ENCODE data around the gene POGZ. TPM values are rescaled to one million over a fixed set of nuclear protein-coding genes. Genes with fewer than 3 reads are reported as not detected.
A peak's percentile ranks its signal among the peaks of the same experiment; 100 is the strongest.

POGZ gene
- total and polyA plus RNA-seq, 2 of the 13 experiments (the other 11 are each of a cell fraction or from before 2014, with no cell fraction given) = 15.3 to 45.6 TPM

DNA sequence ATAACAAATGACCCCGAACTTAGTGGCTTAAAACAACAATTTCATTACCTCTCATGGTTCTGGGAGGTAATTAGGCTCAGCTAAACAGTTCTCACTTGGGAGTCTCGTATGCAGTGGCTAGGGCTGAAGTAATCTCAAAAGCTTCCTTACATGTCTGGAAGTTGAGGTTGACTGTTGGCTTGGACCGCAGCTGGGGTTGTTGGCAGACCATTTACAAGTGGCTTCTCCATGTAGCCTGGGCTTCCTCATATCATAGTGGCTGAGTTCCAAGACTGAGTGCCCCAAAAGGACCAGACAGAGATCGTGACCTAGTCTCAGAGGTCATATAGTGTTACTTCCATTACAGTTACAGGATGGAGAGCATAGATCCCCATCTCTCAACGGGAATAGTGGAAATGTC lies 2.4 kb upstream of the POGZ start (continued):
- TF ChIP-seq, protein P1, sequence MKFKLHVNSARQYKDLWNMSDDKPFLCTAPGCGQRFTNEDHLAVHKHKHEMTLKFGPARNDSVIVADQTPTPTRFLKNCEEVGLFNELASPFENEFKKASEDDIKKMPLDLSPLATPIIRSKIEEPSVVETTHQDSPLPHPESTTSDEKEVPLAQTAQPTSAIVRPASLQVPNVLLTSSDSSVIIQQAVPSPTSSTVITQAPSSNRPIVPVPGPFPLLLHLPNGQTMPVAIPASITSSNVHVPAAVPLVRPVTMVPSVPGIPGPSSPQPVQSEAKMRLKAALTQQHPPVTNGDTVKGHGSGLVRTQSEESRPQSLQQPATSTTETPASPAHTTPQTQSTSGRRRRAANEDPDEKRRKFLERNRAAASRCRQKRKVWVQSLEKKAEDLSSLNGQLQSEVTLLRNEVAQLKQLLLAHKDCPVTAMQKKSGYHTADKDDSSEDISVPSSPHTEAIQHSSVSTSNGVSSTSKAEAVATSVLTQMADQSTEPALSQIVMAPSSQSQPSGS (CRISPR knock-in tag; IDR thresholded peaks at IDR 0.05) = no peak
- TF ChIP-seq ZBTB1 (CRISPR knock-in tag; IDR thresholded peaks at IDR 0.05; ENCODE audit: borderline replicate concordance) = no peak

DNA sequence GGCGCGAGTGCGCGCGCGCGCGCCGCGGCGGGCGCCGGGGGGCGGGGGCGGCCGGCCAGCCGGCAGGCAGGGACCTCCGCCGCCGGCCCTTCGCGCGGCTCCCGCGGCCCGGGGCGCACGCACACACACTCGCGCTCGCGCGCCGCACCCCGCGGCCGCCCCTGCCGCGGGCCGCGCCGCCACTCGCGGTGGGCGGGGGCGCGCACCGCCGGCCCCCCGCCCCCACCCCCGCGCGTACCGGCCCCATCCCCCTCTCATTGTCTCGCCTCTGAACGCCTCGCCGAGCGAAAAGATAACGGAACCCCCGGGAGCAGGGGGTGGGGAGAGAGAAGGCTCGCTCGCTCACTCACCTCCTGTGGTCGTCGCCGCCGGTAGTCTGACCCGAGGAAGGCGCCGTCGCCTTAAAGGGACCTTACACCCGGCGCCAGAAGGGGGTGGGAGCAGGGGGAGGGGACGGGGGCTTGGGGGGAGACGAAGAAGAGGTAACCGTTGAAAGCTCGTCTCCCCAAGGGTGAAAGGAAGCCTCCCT lies 428 bp downstream of the POGZ start:
- peak overlapping the region; percentile 81 for H3K27ac ChIP-seq (ENCODE audit: extremely low read length, insufficient read depth, low read length)
- in situ Hi-C loops (cut with HindIII; ENCODE audit: extremely low pct_ligation_motif_present, low pct_unique_long_range_greater_than_20kb) (no loop called here), intact Hi-C loops (cut with micrococcal nuclease; ENCODE audit: unreplicated experiment) (loop anchor here (1.0 kb wide), 1 partner anchor 14 kb away; no protein-coding TSS in a partner anchor)
- no TSS peak for BruUV-seq (replicated peaks)
- peak; percentile 41 for DNase-seq (ENCODE audit: low spot score)
- H3K4me3 ChIP-seq (replicated peaks in 1 of 3; ENCODE audit: insufficient read depth in 1 of 3, low read depth in 2 of 3, low read length in 3 of 3) = peak overlapping the region; percentile 54 to 75 (median 71); a peak in 5 of 6 replicates
- peaks cover 44% of the 10 kb centered on the region for H3K79me2 ChIP-seq (ENCODE audit: insufficient read depth, low read length)
- ChIA-PET POLR2A (interaction anchor here (1.0 to 1.9 kb wide), 6 partner anchors 15 to 131 kb away, joined by 3 to 19 read pairs (median 4); partner anchors contain the start of genes CGN and TUFT1), CTCF (ENCODE audit: low intra/inter-chr PET ratio, low total read pairs) (no interaction called here)
- H3K4me1 ChIP-seq (ENCODE audit: insufficient read depth, low read length) = peaks cover 39% of the 10 kb centered on the region
- H3K9me3 ChIP-seq (ENCODE audit: low read length) = no peaks in the 10 kb centered on the region
- H3K9ac ChIP-seq (ENCODE audit: insufficient read depth, low read depth, low read length) = peak overlapping the region; percentile 65; the same call in 1 of the 2 replicates
- H2AFZ ChIP-seq (ENCODE audit: low read length) = no peak overlapping the region
- H4K20me1 ChIP-seq (ENCODE audit: insufficient read depth, low read length) = peaks cover 22% of the 10 kb centered on the region; the same call in 1 of the 2 replicates
- FAIRE-seq = no peak
- no peak overlapping the region for H3K4me2 ChIP-seq (ENCODE audit: low read depth, low read length)
- ATAC-seq = peak; percentile 71
- no peaks in the 10 kb centered on the region for H3K36me3 ChIP-seq (replicated peaks in 1 of 2; ENCODE audit: control insufficient read depth in 1 of 2, insufficient read depth in 2 of 2, low read length in 2 of 2)
- 1% methylated on average over 24 of the region's 77 CpGs for WGBS (ENCODE audit: low lambda C conversion rate)
- no peaks in the 10 kb centered on the region for H3K27me3 ChIP-seq (ENCODE audit: control insufficient read depth in 1 of 2, insufficient read depth in 2 of 2, low read length in 2 of 2)
- no peak for TF ChIP-seq ZNF383 (CRISPR knock-in tag; IDR thresholded peaks at IDR 0.05; ENCODE audit: borderline replicate concordance)
- peak; percentile 2; the same call in 1 of the 2 replicates for TF ChIP-seq SAP130 (CRISPR knock-in tag; IDR thresholded peaks at IDR 0.05; ENCODE audit: low read depth)
- no peak for TF ChIP-seq PAWR (CRISPR knock-in tag; IDR thresholded peaks at IDR 0.05; ENCODE audit: borderline replicate concordance)
- TF ChIP-seq RBFOX2 (IDR thresholded peaks at IDR 0.05; ENCODE audit: low read depth, low read length) = peak; percentile 36; the same call in 1 of the 2 replicates
- TF ChIP-seq, protein P2, sequence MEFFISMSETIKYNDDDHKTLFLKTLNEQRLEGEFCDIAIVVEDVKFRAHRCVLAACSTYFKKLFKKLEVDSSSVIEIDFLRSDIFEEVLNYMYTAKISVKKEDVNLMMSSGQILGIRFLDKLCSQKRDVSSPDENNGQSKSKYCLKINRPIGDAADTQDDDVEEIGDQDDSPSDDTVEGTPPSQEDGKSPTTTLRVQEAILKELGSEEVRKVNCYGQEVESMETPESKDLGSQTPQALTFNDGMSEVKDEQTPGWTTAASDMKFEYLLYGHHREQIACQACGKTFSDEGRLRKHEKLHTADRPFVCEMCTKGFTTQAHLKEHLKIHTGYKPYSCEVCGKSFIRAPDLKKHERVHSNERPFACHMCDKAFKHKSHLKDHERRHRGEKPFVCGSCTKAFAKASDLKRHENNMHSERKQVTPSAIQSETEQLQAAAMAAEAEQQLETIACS (CRISPR knock-in tag; IDR thresholded peaks at IDR 0.05) = peak; percentile 49
- TF ChIP-seq, protein P3, sequence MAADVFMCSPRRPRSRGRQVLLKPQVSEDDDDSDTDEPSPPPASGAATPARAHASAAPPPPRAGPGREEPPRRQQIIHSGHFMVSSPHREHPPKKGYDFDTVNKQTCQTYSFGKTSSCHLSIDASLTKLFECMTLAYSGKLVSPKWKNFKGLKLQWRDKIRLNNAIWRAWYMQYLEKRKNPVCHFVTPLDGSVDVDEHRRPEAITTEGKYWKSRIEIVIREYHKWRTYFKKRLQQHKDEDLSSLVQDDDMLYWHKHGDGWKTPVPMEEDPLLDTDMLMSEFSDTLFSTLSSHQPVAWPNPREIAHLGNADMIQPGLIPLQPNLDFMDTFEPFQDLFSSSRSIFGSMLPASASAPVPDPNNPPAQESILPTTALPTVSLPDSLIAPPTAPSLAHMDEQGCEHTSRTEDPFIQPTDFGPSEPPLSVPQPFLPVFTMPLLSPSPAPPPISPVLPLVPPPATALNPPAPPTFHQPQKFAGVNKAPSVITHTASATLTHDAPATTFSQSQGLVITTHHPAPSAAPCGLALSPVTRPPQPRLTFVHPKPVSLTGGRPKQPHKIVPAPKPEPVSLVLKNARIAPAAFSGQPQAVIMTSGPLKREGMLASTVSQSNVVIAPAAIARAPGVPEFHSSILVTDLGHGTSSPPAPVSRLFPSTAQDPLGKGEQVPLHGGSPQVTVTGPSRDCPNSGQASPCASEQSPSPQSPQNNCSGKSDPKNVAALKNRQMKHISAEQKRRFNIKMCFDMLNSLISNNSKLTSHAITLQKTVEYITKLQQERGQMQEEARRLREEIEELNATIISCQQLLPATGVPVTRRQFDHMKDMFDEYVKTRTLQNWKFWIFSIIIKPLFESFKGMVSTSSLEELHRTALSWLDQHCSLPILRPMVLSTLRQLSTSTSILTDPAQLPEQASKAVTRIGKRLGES (CRISPR knock-in tag; IDR thresholded peaks at IDR 0.05; ENCODE audit: borderline replicate concordance) = no peak
- TF ChIP-seq, protein P4, sequence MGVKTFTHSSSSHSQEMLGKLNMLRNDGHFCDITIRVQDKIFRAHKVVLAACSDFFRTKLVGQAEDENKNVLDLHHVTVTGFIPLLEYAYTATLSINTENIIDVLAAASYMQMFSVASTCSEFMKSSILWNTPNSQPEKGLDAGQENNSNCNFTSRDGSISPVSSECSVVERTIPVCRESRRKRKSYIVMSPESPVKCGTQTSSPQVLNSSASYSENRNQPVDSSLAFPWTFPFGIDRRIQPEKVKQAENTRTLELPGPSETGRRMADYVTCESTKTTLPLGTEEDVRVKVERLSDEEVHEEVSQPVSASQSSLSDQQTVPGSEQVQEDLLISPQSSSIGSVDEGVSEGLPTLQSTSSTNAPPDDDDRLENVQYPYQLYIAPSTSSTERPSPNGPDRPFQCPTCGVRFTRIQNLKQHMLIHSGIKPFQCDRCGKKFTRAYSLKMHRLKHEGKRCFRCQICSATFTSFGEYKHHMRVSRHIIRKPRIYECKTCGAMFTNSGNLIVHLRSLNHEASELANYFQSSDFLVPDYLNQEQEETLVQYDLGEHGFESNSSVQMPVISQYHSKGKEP (CRISPR knock-in tag; IDR thresholded peaks at IDR 0.05) = no peak
- TF ChIP-seq ZNF841 (CRISPR knock-in tag; IDR thresholded peaks at IDR 0.05; ENCODE audit: borderline replicate concordance) = no peak
- no peak for TF ChIP-seq ZFP37 (CRISPR knock-in tag; IDR thresholded peaks at IDR 0.05; ENCODE audit: borderline replicate concordance)
- TF ChIP-seq POLR2A (IDR thresholded peaks at IDR 0.05; ENCODE audit: insufficient read depth in 1 of 2, low read depth in 2 of 2, low read length in 2 of 2) = peak; percentile 41 to 48; a peak in 1 of 4 replicates
- TF ChIP-seq ISL2 (CRISPR knock-in tag; IDR thresholded peaks at IDR 0.05) = 0 out of 2 replicates have a peak, but pooled peaks have one; percentile 12

Data from HepG2 (cell line).